H1 (cell line): ENCODE data around the gene BTBD9. TPM values are rescaled to one million over a fixed set of nuclear protein-coding genes. Genes with fewer than 3 reads are reported as not detected.

Experiments used
- CTCF ChIA-PET: fragments of 300-600 bp; sonication (Branson Sonifier 250); formaldehyde crosslinking; loops from one replicate; lab custom pipeline; 2021; ENCODE audit not compliant: partially characterized antibody; lab: Charles Lee
- POLR2A ChIA-PET: fragments of 300-600 bp; sonication (Branson Sonifier 250); formaldehyde crosslinking; loops from one replicate; lab custom pipeline; 2021; ENCODE audit warnings: inconsistent platforms; ENCODE audit not compliant: partially characterized antibody; lab: Charles Lee
- DNase-seq, 2 experiments: peaks; one replicate each; pipeline versions ENCODE4 v3.0.0 to v3.0.0-alpha.2; 2010 to 2022; ENCODE audit warnings: low spot score in 2 of 2, low read depth in 1 of 2, mixed read lengths in 1 of 2
- FAIRE-seq: peaks from 2 replicates; lab custom pipeline; 2011; peaks lifted over from hg19 to GRCh38; lab: Jason Lieb, UNC
- H2AFZ ChIP-seq: 2 replicates; pipeline ENCODE4 v1.8.1; 2012; ENCODE audit warnings: low read length, inconsistent platforms
- H2AK5ac ChIP-seq: 2 replicates; pipeline ENCODE4 v1.6.1; 2013; ENCODE audit warnings: low read depth, low read length
- H2BK120ac ChIP-seq: replicated peaks from 2 replicates; pipeline ENCODE3; 2013; ENCODE audit warnings: low read depth, low read length, inconsistent platforms
- H2BK12ac ChIP-seq: 2 replicates; pipeline ENCODE4 v1.6.1; 2013; ENCODE audit warnings: low read depth, low read length
- H2BK15ac ChIP-seq: 2 replicates; pipeline ENCODE4 v1.6.1; 2013; ENCODE audit warnings: low read length
- H2BK20ac ChIP-seq: 2 replicates; pipeline ENCODE4 v1.6.1; 2013; ENCODE audit warnings: low read length
- H2BK5ac ChIP-seq: 2 replicates; pipeline ENCODE4 v1.6.1; 2013; ENCODE audit warnings: low read depth, low read length
- H3K14ac ChIP-seq: 2 replicates; pipeline ENCODE4 v1.6.1; 2013; ENCODE audit warnings: inconsistent platforms; ENCODE audit not compliant: insufficient read length
- H3K18ac ChIP-seq: 2 replicates; pipeline ENCODE4 v1.6.1; 2013; ENCODE audit warnings: low read length; ENCODE audit errors: extremely low read depth
- H3K23ac ChIP-seq: 2 replicates; pipeline ENCODE4 v1.6.1; 2013; ENCODE audit warnings: inconsistent platforms; ENCODE audit not compliant: insufficient read length
- H3K23me2 ChIP-seq: 2 replicates; pipeline ENCODE4 v1.6.1; 2013; ENCODE audit warnings: low read depth, low read length
- H3K27ac ChIP-seq: 2 replicates; pipeline ENCODE4 v1.6.1; 2011; ENCODE audit warnings: low read depth, low read length, inconsistent platforms
- H3K27me3 ChIP-seq, 4 experiments: replicated peaks in 1 of 4; 1 replicate in 1 of 4; 2 replicates in 3 of 4; pipeline versions ENCODE4 v1.6.1 to v1.8.1; 2011 to 2013; ENCODE audit warnings: low read length in 3 of 4, mild to moderate bottlenecking in 3 of 4, inconsistent platforms in 2 of 4, mixed read lengths in 2 of 4, moderate library complexity in 1 of 4; ENCODE audit not compliant: control insufficient read depth in 3 of 4, insufficient read depth in 3 of 4; ENCODE audit errors: extremely low read depth in 1 of 4
- H3K36me3 ChIP-seq, 4 experiments: 2 replicates each; pipeline versions ENCODE4 v1.6.1 to v1.8.1; 2011 to 2013; ENCODE audit warnings: mild to moderate bottlenecking in 4 of 4, low read length in 3 of 4, moderate library complexity in 2 of 4, control low read depth in 1 of 4, inconsistent platforms in 1 of 4; ENCODE audit not compliant: insufficient read depth in 4 of 4, control insufficient read depth in 2 of 4
- H3K4ac ChIP-seq: replicated peaks from 2 replicates; pipeline ENCODE3; 2013; ENCODE audit warnings: low read length, low read depth, mixed read lengths, inconsistent platforms; ENCODE audit not compliant: insufficient read length
- H3K4me1 ChIP-seq, 4 experiments: replicated peaks in 1 of 4; 1 replicate in 1 of 4; 2 replicates in 3 of 4; pipeline versions ENCODE4 v1.6.1 to v1.8.1; 2011 to 2013; ENCODE audit warnings: low read length in 3 of 4, inconsistent platforms in 2 of 4, mixed read lengths in 1 of 4; ENCODE audit not compliant: insufficient read depth in 4 of 4, control insufficient read depth in 3 of 4
- H3K4me2 ChIP-seq, 2 experiments: 2 replicates each; pipeline versions ENCODE4 v1.6.1 to v1.8.1; 2011 to 2013; ENCODE audit warnings: low read depth in 2 of 2, low read length in 2 of 2, control low read depth in 1 of 2, inconsistent platforms in 1 of 2, mild to moderate bottlenecking in 1 of 2; ENCODE audit not compliant: insufficient read depth in 1 of 2
- H3K4me3 ChIP-seq, 4 experiments: fragments of 200-600, 300-600 bp in 1 of 4; sonication (generic), shearing (Covaris generic), sonication (Bioruptor Twin) in 1 of 4; 2 replicates each; pipeline versions ENCODE4 v1.5.1 to v1.8.1; 2011 to 2016; ENCODE audit warnings: low read length in 4 of 4, low read depth in 3 of 4, control low read depth in 2 of 4, inconsistent platforms in 2 of 4, mild to moderate bottlenecking in 2 of 4, mixed read lengths in 1 of 4, moderate library complexity in 1 of 4; ENCODE audit not compliant: insufficient read depth in 2 of 4; ENCODE audit errors: extremely low read depth in 1 of 4
- H3K56ac ChIP-seq: replicated peaks from 2 replicates; pipeline ENCODE3; 2013; ENCODE audit warnings: low read depth, mild to moderate bottlenecking, mixed read lengths, low read length, inconsistent platforms; ENCODE audit not compliant: insufficient read length
- H3K79me1 ChIP-seq: 2 replicates; pipeline ENCODE4 v1.6.1; 2013; ENCODE audit warnings: low read depth, low read length, control low read depth
- H3K79me2 ChIP-seq, 2 experiments: 2 replicates each; pipeline versions ENCODE4 v1.6.1 to v1.8.1; 2012 to 2013; ENCODE audit warnings: low read length in 2 of 2, mild to moderate bottlenecking in 2 of 2, inconsistent platforms in 1 of 2; ENCODE audit not compliant: insufficient read depth in 2 of 2, control insufficient read depth in 1 of 2
- H3K9ac ChIP-seq, 4 experiments: replicated peaks in 1 of 4; 1 replicate in 1 of 4; 2 replicates in 3 of 4; pipeline versions ENCODE4 v1.6.1 to v1.8.1; 2011 to 2013; ENCODE audit warnings: low read depth in 3 of 4, low read length in 3 of 4, control low read depth in 2 of 4, mild to moderate bottlenecking in 2 of 4, moderate library complexity in 2 of 4, inconsistent platforms in 1 of 4; ENCODE audit errors: extremely low read depth in 1 of 4
- H3K9me3 ChIP-seq, 2 experiments: 2 replicates each; pipeline versions ENCODE4 v1.6.1 to v1.8.1; 2012 to 2013; ENCODE audit warnings: mild to moderate bottlenecking in 2 of 2, moderate library complexity in 2 of 2, control low read depth in 1 of 2, inconsistent platforms in 1 of 2, low read depth in 1 of 2, low read length in 1 of 2, mixed read lengths in 1 of 2; ENCODE audit not compliant: insufficient read depth in 2 of 2
- H4K20me1 ChIP-seq, 2 experiments: replicated peaks in 1 of 2; 2 replicates each; pipeline versions ENCODE3 to v1.8.1; 2011 to 2013; ENCODE audit warnings: inconsistent platforms in 2 of 2, low read length in 2 of 2, mild to moderate bottlenecking in 1 of 2; ENCODE audit not compliant: insufficient read depth in 2 of 2, control insufficient read depth in 1 of 2
- H4K5ac ChIP-seq: 2 replicates; pipeline ENCODE4 v1.6.1; 2013; ENCODE audit warnings: low read length, low read depth, mixed read lengths, inconsistent platforms; ENCODE audit not compliant: insufficient read length
- H4K8ac ChIP-seq: 2 replicates; pipeline ENCODE4 v1.8.0; 2013; ENCODE audit warnings: mild to moderate bottlenecking, moderate library complexity, low read length, inconsistent platforms; ENCODE audit not compliant: insufficient read depth; ENCODE audit errors: extremely low read depth
- H4K91ac ChIP-seq: replicated peaks from 2 replicates; pipeline ENCODE3; 2013; ENCODE audit warnings: low read length, mixed read lengths, inconsistent platforms; ENCODE audit not compliant: insufficient read length
- BCL11A ChIP-seq, 2 experiments: IDR thresholded peaks; one replicate each; pipeline ENCODE4 v1.6.1; 2011; ENCODE audit warnings: low read depth in 2 of 2, low read length in 2 of 2, mild to moderate bottlenecking in 2 of 2
- GABPA ChIP-seq: IDR thresholded peaks from 2 replicates; pipeline ENCODE4 v1.6.1; 2011; ENCODE audit warnings: mild to moderate bottlenecking, low read length, moderate library complexity, borderline replicate concordance; ENCODE audit not compliant: insufficient read depth
- GTF2F1 ChIP-seq: IDR thresholded peaks from 2 replicates; pipeline ENCODE4 v1.6.1; 2012; ENCODE audit warnings: low read depth, low read length, improper control_type of control experiment, borderline replicate concordance
- POLR2A ChIP-seq, 2 experiments: IDR thresholded peaks; 1 replicate in 1 of 2; 2 replicates in 1 of 2; pipeline ENCODE4 v1.6.1; 2011; ENCODE audit warnings: low read depth in 2 of 2, low read length in 2 of 2, mild to moderate bottlenecking in 2 of 2; ENCODE audit errors: control extremely low read depth in 1 of 2
- POLR2AphosphoS5 ChIP-seq: IDR thresholded peaks from 2 replicates; pipeline ENCODE4 v1.6.1; 2011; ENCODE audit warnings: low read depth, low read length
- POU5F1 ChIP-seq: IDR thresholded peaks from 2 replicates; pipeline ENCODE4 v1.6.1; 2011; ENCODE audit warnings: low read depth, mild to moderate bottlenecking, low read length, moderate library complexity
- RBBP5 ChIP-seq: IDR thresholded peaks from 2 replicates; pipeline ENCODE4 v1.7.1; 2012; ENCODE audit warnings: low read depth, mild to moderate bottlenecking, inconsistent platforms, low read length, moderate library complexity, borderline replicate concordance
- WGBS, 2 experiments: shearing (Covaris generic) in 1 of 2; methylation state at CpG; one replicate each; pipeline versions ENCODE4 v1.1.6 to v1.1.7; 2013 to 2015; ENCODE audit warnings: low lambda C conversion rate in 2 of 2, mixed read lengths in 2 of 2, inconsistent platforms in 1 of 2, low coverage in 1 of 2, missing lambda C conversion rate in 1 of 2; ENCODE audit not compliant: insufficient replicate concordance in 2 of 2, insufficient coverage in 1 of 2, insufficient read length in 1 of 2; ENCODE audit errors: extremely low coverage in 1 of 2, missing lambda C conversion rate in 1 of 2; 5-methylcytosine and 5-hydroxymethylcytosine counted together
- polyA plus RNA-seq, 7 experiments: library from polyadenylated mRNA; depleted of rRNA in 3 of 7; stranded (reverse) in 5 of 7; unstranded in 2 of 7; fragments of >200 nt in 5 of 7; fragments of 200-250 nt in 2 of 7; gene quantifications; 1 replicate in 5 of 7; 2 replicates in 1 of 7; 4 replicates in 1 of 7; pipeline versions ENCODE4 v1.2.1 to v1.2.3, GENCODE V29; 2011 to 2013; ENCODE audit warnings: missing spikeins in 2 of 7, mixed read lengths in 2 of 7
- total RNA-seq: library from RNA; stranded (reverse); fragmentation: NEBNext Ultra II Directional; extraction: Animal tissue kit (Norgen Biotek cat#: 25700); gene quantifications from 2 replicates; pipeline ENCODE4 v1.2.1, GENCODE V29; 2021

The BTBD9 gene
- total and polyA plus RNA-seq, 2 of the 8 experiments (the other 6 are each of a cell fraction or from before 2014, with no cell fraction given) = 0.92 to 4.1 TPM

GRCh38 chr6:38167598-38167997, 472.1 kb downstream of the BTBD9 start:
- Histone ChIP-seq H3K27me3 (no peaks in the 10 kb centered on the region), H4K5ac (peak overlapping the region; percentile 12), H4K20me1 (no peaks in the 10 kb centered on the region), H2BK20ac (no peak overlapping the region), H2BK5ac (no peak overlapping the region), H2AFZ (no peak overlapping the region), H3K4me1 (peaks cover 0 to 30% (median 9%) of the 10 kb centered on the region in 4 experiments; a peak in 6 of 7 replicates), H4K91ac (peak overlapping the region; percentile 3), H4K8ac (no peak overlapping the region; the same call in 1 of the 2 replicates), H2AK5ac (no peak overlapping the region), H3K23me2 (no peaks in the 10 kb centered on the region), H2BK120ac (no peak overlapping the region), H3K79me2 (no peaks in the 10 kb centered on the region), H3K4me3 (no peak overlapping the region), H3K36me3 (no peaks in the 10 kb centered on the region), H3K9me3 (no peaks in the 10 kb centered on the region), H2BK15ac (no peak overlapping the region), H3K18ac (no peak overlapping the region), H3K4ac (no peak overlapping the region), H3K9ac (no peak overlapping the region), H2BK12ac (no peak overlapping the region), H3K56ac (no peak overlapping the region), H3K79me1 (no peaks in the 10 kb centered on the region), H3K23ac (no peak overlapping the region), H3K27ac (no peak overlapping the region), H3K4me2 (no peak overlapping the region), H3K14ac (no peak overlapping the region)
- no peak for DNase-seq
- CTCF ChIA-PET = interaction anchor here (1.1 to 3.0 kb wide), 3 partner anchors 10 to 33 kb away, joined by 3 to 12 read pairs (median 3); no protein-coding TSS in a partner anchor
- TF ChIP-seq POLR2A (IDR thresholded peaks at IDR 0.05; ENCODE audit: control extremely low read depth in 1 of 2, low read depth in 2 of 2, low read length in 2 of 2) = no peak
- TF ChIP-seq GABPA = no peak
- TF ChIP-seq GTF2F1 = no peak
- TF ChIP-seq POU5F1 = no peak
- no peak for TF ChIP-seq POLR2AphosphoS5
- TF ChIP-seq RBBP5 = no peak
- no peak for TF ChIP-seq BCL11A (IDR thresholded peaks at IDR 0.05; ENCODE audit: low read depth in 2 of 2, low read length in 2 of 2)
- POLR2A ChIA-PET = no interaction called here
- 89% methylated on average over 11 of the region's 11 CpGs; no CpG with 5 or more reads in 1 of the 2 experiments for WGBS, 2 experiments
- FAIRE-seq = no peak
